ENCODE measurements around the gene ZSCAN16.
"Not testable (repeated sequence)": the region's sequence is repeated elsewhere in the genome, so short reads cannot be mapped to it uniquely, and the experiment has no call there.

Gene ZSCAN16

GRCh38 chr6:28115799-28116198 lies 8.6 kb upstream of the ZSCAN16 start:
- Mint-ChIP-seq H3K27me3 (no peaks in the 10 kb centered on the region), H3K9me3 (no peaks in the 10 kb centered on the region), H3K4me1 (no peaks in the 10 kb centered on the region), H3K27ac (no peak overlapping the region), H3K4me3 (no peak overlapping the region)
- ATAC-seq (no peak), DNase-seq (no peak)

- Mint-ChIP-seq H3K27ac (no peak overlapping the region), H3K9me3 (no peaks in the 10 kb centered on the region), H3K4me1 (peaks cover under 1% of the 10 kb centered on the region), H3K4me3 (no peak overlapping the region), H3K27me3 (no peaks in the 10 kb centered on the region)
- DNase-seq (no peak), ATAC-seq (no peak)
Measured at GRCh38 chr6:28117386-28118050, 6.9 kb upstream of the ZSCAN16 start.

- H3K27ac Mint-ChIP-seq, result peak overlapping the region in 1 of 2 donors; percentile 68
- no peaks in the 10 kb centered on the region for H3K27me3 Mint-ChIP-seq
- peaks cover 7% of the 10 kb centered on the region for H3K4me1 Mint-ChIP-seq
- H3K4me3 Mint-ChIP-seq, result no peak overlapping the region
- H3K9me3 Mint-ChIP-seq, result no peaks in the 10 kb centered on the region
- DNase-seq, result no peak
- no peak for ATAC-seq
Measured at GRCh38 chr6:28118217-28118616, 6.2 kb upstream of the ZSCAN16 start.

GRCh38 chr6:28121876-28122275 lies 2.5 kb upstream of the ZSCAN16 start:
- Mint-ChIP-seq H3K9me3 (no peaks in the 10 kb centered on the region), H3K4me1 (peaks cover 36% of the 10 kb centered on the region), H3K27me3 (no peaks in the 10 kb centered on the region), H3K4me3 (no peak overlapping the region), H3K27ac (no peak overlapping the region)
- ATAC-seq (no peak), DNase-seq (no peak)

- H3K9me3 Mint-ChIP-seq, H3K27ac Mint-ChIP-seq, H3K4me3 Mint-ChIP-seq, ATAC-seq, H3K27me3 Mint-ChIP-seq, DNase-seq: not testable (repeated sequence)
- peaks cover 40% of the 10 kb centered on the region for H3K4me1 Mint-ChIP-seq
Measured at GRCh38 chr6:28122283-28122682, 2.1 kb upstream of the ZSCAN16 start.

- Mint-ChIP-seq H3K27me3 (no peaks in the 10 kb centered on the region), H3K27ac (peak overlapping the region; percentile 15 to 97), H3K4me3 (peak overlapping the region; percentile 94 to 97), H3K9me3 (no peaks in the 10 kb centered on the region), H3K4me1 (peaks cover 54% of the 10 kb centered on the region)
- DNase-seq (no peak), ATAC-seq (peak; percentile 27)
Measured at GRCh38 chr6:28124971-28125353, 553 bp downstream of the ZSCAN16 start.

- no peaks in the 10 kb centered on the region for H3K27me3 Mint-ChIP-seq
- H3K9me3 Mint-ChIP-seq, result no peaks in the 10 kb centered on the region
- H3K4me1 Mint-ChIP-seq, result peaks cover 56% of the 10 kb centered on the region
- DNase-seq (no peak), ATAC-seq (no peak)
- H3K27ac Mint-ChIP-seq, result peak overlapping the region; percentile 81 to 97
- H3K4me3 Mint-ChIP-seq, result peak overlapping the region; percentile 94 to 97
Measured at GRCh38 chr6:28125401-28125800, 992 bp downstream of the ZSCAN16 start.

- peaks cover 65% of the 10 kb centered on the region for H3K4me1 Mint-ChIP-seq
- peak overlapping the region in 1 of 2 donors; percentile 49 for H3K27ac Mint-ChIP-seq
- H3K27me3 Mint-ChIP-seq, result no peaks in the 10 kb centered on the region
- DNase-seq, result no peak
- ATAC-seq, result no peak
- H3K4me3 Mint-ChIP-seq, result peak overlapping the region; percentile 45 to 48
- no peaks in the 10 kb centered on the region for H3K9me3 Mint-ChIP-seq
Measured at GRCh38 chr6:28134015-28134414, 9.6 kb downstream of the ZSCAN16 start.

GRCh38 chr6:28134716-28135115 lies 10.3 kb downstream of the ZSCAN16 start:
- peaks cover 59% of the 10 kb centered on the region for H3K4me1 Mint-ChIP-seq
- H3K27ac Mint-ChIP-seq, result peak overlapping the region in 1 of 2 donors; percentile 49
- H3K9me3 Mint-ChIP-seq, result no peaks in the 10 kb centered on the region
- no peak for ATAC-seq
- no peaks in the 10 kb centered on the region for H3K27me3 Mint-ChIP-seq
- DNase-seq, result no peak
- H3K4me3 Mint-ChIP-seq, result peak overlapping the region; percentile 48 to 49

GRCh38 chr6:28135393-28135792 lies 11.0 kb downstream of the ZSCAN16 start:
- no peak for ATAC-seq
- peak overlapping the region; percentile 50 to 98 for H3K27ac Mint-ChIP-seq
- H3K4me1 Mint-ChIP-seq, result peaks cover 63% of the 10 kb centered on the region
- H3K27me3 Mint-ChIP-seq, result no peaks in the 10 kb centered on the region
- no peak for DNase-seq
- H3K9me3 Mint-ChIP-seq, result no peaks in the 10 kb centered on the region
- H3K4me3 Mint-ChIP-seq, result peak overlapping the region; percentile 95 to 97

GRCh38 chr6:28136585-28137504 lies 12.4 kb downstream of the ZSCAN16 start:
- peak; percentile 78 to 86 for DNase-seq
- H3K4me1 Mint-ChIP-seq, result peaks cover 67% of the 10 kb centered on the region
- no peaks in the 10 kb centered on the region for H3K9me3 Mint-ChIP-seq
- ATAC-seq, result peak; percentile 69
- peak overlapping the region; percentile 95 to 97 for H3K4me3 Mint-ChIP-seq
- peak overlapping the region; percentile 98 to 99 for H3K27ac Mint-ChIP-seq
- H3K27me3 Mint-ChIP-seq, result no peaks in the 10 kb centered on the region

- DNase-seq (peak in 1 of 2 donors; percentile 36), ATAC-seq (peak; percentile 71)
- peaks cover 64% of the 10 kb centered on the region for H3K4me1 Mint-ChIP-seq
- peak overlapping the region; percentile 95 to 97 for H3K4me3 Mint-ChIP-seq
- peak overlapping the region; percentile 98 to 99 for H3K27ac Mint-ChIP-seq
- no peaks in the 10 kb centered on the region for H3K9me3 Mint-ChIP-seq
- no peaks in the 10 kb centered on the region for H3K27me3 Mint-ChIP-seq
Measured at GRCh38 chr6:28137505-28137981, 13.1 kb downstream of the ZSCAN16 start.

- Mint-ChIP-seq H3K4me1 (peaks cover 59% of the 10 kb centered on the region), H3K27me3 (no peaks in the 10 kb centered on the region), H3K27ac (peak overlapping the region; percentile 30 to 83), H3K4me3 (peak overlapping the region; percentile 96), H3K9me3 (no peaks in the 10 kb centered on the region)
- ATAC-seq (no peak), DNase-seq (no peak)
Measured at GRCh38 chr6:28139860-28140543, 15.6 kb downstream of the ZSCAN16 start.

GRCh38 chr6:28140616-28141015 lies 16.2 kb downstream of the ZSCAN16 start:
- peak overlapping the region; percentile 96 for H3K4me3 Mint-ChIP-seq
- H3K27ac Mint-ChIP-seq, result peak overlapping the region in 1 of 2 donors; percentile 83
- ATAC-seq (no peak), DNase-seq (no peak)
- peaks cover 53% of the 10 kb centered on the region for H3K4me1 Mint-ChIP-seq
- H3K9me3 Mint-ChIP-seq, result no peaks in the 10 kb centered on the region
- no peaks in the 10 kb centered on the region for H3K27me3 Mint-ChIP-seq

GRCh38 chr6:28141500-28142329 lies 17.3 kb downstream of the ZSCAN16 start, which contains the start of gene ZKSCAN8:
ZKSCAN8 (plus strand) TSS chr6:28141883; CDS start chr6:28148408, 6,525 bp downstream.
- no peaks in the 10 kb centered on the region for H3K9me3 Mint-ChIP-seq
- peak within 1 kb of the TSS; percentile 96 for H3K4me3 Mint-ChIP-seq
- H3K27ac Mint-ChIP-seq, result peak within 1 kb of the TSS; percentile 91 to 96
- DNase-seq (peak; percentile 81 to 89), ATAC-seq (peak; percentile 94)
- no peaks in the 10 kb centered on the region for H3K27me3 Mint-ChIP-seq
- peaks cover 51% of the 10 kb centered on the region for H3K4me1 Mint-ChIP-seq
